ENCODE data around the gene AJUBA. TPM values are rescaled to one million over a fixed set of nuclear protein-coding genes. Genes with fewer than 3 reads are reported as not detected.

Gene AJUBA
- total and polyA plus RNA-seq, 4 donors = 7.2 to 34.2 (median 28.8) TPM

DNA sequence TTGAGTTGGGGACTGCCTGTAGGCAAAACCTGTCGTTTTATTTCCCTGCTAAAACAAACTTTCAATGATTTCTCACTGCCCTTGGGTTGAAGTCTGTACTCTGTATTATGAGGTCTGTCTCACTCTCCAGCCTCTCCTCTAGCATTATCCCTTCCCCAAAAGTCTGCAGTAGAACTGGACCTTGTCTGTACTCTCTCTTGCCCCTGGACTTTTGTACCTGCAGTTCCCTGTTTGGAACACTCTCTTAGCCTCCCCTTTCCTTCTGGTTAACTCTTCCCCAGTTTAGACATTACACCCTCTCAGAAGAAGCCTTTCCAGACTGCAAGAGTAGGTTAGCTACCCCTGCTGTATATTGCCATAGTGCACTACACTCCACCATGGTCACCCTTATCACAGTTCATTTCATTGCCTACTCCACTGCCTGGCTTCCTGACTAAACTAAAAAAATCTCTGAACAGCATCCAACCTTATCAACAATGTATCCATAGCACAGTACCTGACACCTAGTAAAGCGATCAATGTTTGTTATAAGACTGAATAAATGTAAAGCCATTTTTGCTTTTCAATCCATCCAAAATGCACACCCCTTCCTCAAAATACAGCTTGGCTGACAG, 3.6 kb upstream of the AJUBA start:
- Histone ChIP-seq H3K4me3 (no peak overlapping the region), H3K27me3 (ENCODE audit: control insufficient read depth in 3 of 3, insufficient read depth in 3 of 3, low read length in 2 of 3) (no peaks in the 10 kb centered on the region), H3K27ac (ENCODE audit: low read depth in 1 of 2, low read length in 1 of 2) (no peak overlapping the region), H3K4me1 (ENCODE audit: control insufficient read depth in 5 of 5, insufficient read depth in 5 of 5, low read length in 5 of 5) (peaks cover 0 to 8% (median 4%) of the 10 kb centered on the region in 5 donors), H3K9me3 (ENCODE audit: control insufficient read depth in 4 of 4, insufficient read depth in 3 of 4, low read length in 3 of 4) (no peaks in the 10 kb centered on the region), H3K36me3 (ENCODE audit: control insufficient read depth in 4 of 4, insufficient read depth in 4 of 4, low read length in 4 of 4) (peaks cover 0 to 17% (median 4%) of the 10 kb centered on the region in 4 donors), H3K9ac (ENCODE audit: insufficient read depth in 1 of 2, low read length in 2 of 2) (no peak overlapping the region)
- DNase-seq (no peak), ATAC-seq (ENCODE audit: insufficient read depth, low FRiP score) (no peak)
- WGBS, 2 donors = 64 to 77% methylated on average over 2 of the region's 2 CpGs
- TF ChIP-seq, protein P1, sequence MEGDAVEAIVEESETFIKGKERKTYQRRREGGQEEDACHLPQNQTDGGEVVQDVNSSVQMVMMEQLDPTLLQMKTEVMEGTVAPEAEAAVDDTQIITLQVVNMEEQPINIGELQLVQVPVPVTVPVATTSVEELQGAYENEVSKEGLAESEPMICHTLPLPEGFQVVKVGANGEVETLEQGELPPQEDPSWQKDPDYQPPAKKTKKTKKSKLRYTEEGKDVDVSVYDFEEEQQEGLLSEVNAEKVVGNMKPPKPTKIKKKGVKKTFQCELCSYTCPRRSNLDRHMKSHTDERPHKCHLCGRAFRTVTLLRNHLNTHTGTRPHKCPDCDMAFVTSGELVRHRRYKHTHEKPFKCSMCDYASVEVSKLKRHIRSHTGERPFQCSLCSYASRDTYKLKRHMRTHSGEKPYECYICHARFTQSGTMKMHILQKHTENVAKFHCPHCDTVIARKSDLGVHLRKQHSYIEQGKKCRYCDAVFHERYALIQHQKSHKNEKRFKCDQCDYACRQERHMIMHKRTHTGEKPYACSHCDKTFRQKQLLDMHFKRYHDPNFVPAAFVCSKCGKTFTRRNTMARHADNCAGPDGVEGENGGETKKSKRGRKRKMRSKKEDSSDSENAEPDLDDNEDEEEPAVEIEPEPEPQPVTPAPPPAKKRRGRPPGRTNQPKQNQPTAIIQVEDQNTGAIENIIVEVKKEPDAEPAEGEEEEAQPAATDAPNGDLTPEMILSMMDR (IDR thresholded peaks at IDR 0.05; ENCODE audit: control extremely low read depth, extremely low read depth) = no peak

DNA sequence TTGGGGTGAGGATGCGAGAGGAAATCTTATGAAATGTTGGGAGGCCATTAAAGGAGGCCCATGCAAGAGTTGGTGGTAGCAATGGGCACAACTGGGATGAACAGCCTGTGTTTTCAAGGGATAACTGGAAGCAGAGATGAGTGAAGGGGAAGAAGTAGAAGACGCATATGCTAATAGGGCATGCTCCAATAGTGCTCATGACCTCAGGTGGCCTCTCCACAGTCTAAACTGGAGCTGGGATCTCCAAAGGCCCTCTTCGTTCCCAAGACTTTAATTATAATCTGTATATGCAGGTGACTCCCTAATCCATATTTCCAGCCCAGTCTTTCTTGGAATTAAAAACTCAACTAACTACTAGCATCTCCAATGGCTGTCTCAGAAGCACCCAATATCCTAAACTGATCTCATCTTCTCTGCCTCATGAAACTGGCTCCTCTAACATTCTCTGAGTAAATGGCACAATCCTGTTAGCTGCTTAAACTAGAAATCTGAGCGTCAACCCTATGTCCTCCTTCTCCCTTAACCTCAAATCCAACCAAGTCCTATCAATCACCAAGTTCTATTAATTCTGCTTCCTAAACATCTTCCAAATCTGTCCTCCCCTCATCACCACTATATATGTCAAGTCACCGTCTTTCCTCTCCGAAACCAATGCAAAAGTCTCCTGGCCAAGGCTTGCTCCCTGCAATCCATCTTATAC, 2.8 kb upstream of the AJUBA start:
- H3K4me3 ChIP-seq = no peak overlapping the region
- H3K27ac ChIP-seq (ENCODE audit: low read depth in 1 of 2, low read length in 1 of 2) = no peak overlapping the region
- no peak for DNase-seq
- TF ChIP-seq, protein P1 (IDR thresholded peaks at IDR 0.05; ENCODE audit: control extremely low read depth, extremely low read depth) = no peak
- 95 to 97% methylated on average over 6 of the region's 6 CpGs for WGBS, 2 donors
- no peak overlapping the region for H3K9ac ChIP-seq (ENCODE audit: insufficient read depth in 1 of 2, low read length in 2 of 2)
- no peaks in the 10 kb centered on the region for H3K9me3 ChIP-seq (ENCODE audit: control insufficient read depth in 4 of 4, insufficient read depth in 3 of 4, low read length in 3 of 4)
- peaks cover 0 to 17% (median 4%) of the 10 kb centered on the region in 4 donors for H3K36me3 ChIP-seq (ENCODE audit: control insufficient read depth in 4 of 4, insufficient read depth in 4 of 4, low read length in 4 of 4)
- H3K27me3 ChIP-seq (ENCODE audit: control insufficient read depth in 3 of 3, insufficient read depth in 3 of 3, low read length in 2 of 3) = no peaks in the 10 kb centered on the region
- H3K4me1 ChIP-seq (ENCODE audit: control insufficient read depth in 5 of 5, insufficient read depth in 5 of 5, low read length in 5 of 5) = peaks cover 0 to 11% (median 4%) of the 10 kb centered on the region in 5 donors
- ATAC-seq (ENCODE audit: insufficient read depth, low FRiP score) = no peak

DNA sequence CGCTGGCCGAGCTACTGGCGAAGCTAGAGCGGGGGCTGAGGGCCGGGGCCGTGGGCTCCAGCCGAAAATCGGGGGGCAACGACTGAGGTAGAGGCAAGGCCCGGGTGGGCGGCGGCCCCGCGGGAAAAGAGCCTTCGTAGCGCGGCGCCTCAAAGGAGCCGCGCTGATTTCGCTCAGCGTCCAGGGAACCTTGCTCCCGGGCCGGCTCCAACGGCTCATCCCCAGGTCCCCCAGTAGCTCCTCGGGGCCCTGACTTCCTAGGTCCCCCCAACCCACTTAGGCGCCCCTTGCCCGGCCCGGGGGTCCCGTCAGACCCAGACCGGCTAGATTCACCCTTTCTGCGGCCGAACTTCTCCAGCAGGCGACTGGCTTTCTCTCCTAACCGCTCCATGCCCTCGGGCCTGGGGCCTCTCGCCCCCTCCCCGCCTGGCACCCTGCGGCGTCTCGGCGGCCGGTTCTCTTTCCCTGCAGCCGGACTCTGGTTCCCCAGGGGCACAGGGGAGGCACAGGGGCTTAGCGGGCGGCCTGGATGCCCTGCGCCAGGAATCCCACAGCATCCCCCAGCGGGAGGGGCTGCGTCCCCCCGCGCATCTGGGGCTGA, 375 bp downstream of the AJUBA start:
- H3K4me3 ChIP-seq = peak overlapping the region; percentile 67
- ATAC-seq (ENCODE audit: insufficient read depth, low FRiP score) (no peak), DNase-seq (no peak)
- H3K9ac ChIP-seq (ENCODE audit: insufficient read depth in 1 of 2, low read length in 2 of 2) = peak overlapping the region in 1 of 2 donors; percentile 33
- peak overlapping the region; percentile 69 to 92 for H3K27ac ChIP-seq (ENCODE audit: low read depth in 1 of 2, low read length in 1 of 2)
- TF ChIP-seq, protein P1 (IDR thresholded peaks at IDR 0.05; ENCODE audit: control extremely low read depth, extremely low read depth) = no peak
- H3K9me3 ChIP-seq (ENCODE audit: control insufficient read depth in 4 of 4, insufficient read depth in 3 of 4, low read length in 3 of 4) = no peaks in the 10 kb centered on the region
- 1 to 2% methylated on average over 43 to 51 of the region's 51 CpGs for WGBS, 2 donors
- H3K36me3 ChIP-seq (ENCODE audit: control insufficient read depth in 4 of 4, insufficient read depth in 4 of 4, low read length in 4 of 4) = peaks cover 0 to 12% (median 0%) of the 10 kb centered on the region in 4 donors
- H3K4me1 ChIP-seq (ENCODE audit: control insufficient read depth in 5 of 5, insufficient read depth in 5 of 5, low read length in 5 of 5) = peaks cover 0 to 41% (median 18%) of the 10 kb centered on the region in 5 donors
- H3K27me3 ChIP-seq (ENCODE audit: control insufficient read depth in 3 of 3, insufficient read depth in 3 of 3, low read length in 2 of 3) = no peaks in the 10 kb centered on the region

All from lung (tissue), 12 donors.